GM12874 (cell line): ENCODE results near the gene BRD1.

ENCODE experiments used
- TF ChIP-seq, protein P1 (sequence below): IDR thresholded peaks from 2 replicates; pipeline ENCODE4 v1.5.1; 2011; ENCODE audit warnings: low read depth, mild to moderate bottlenecking, control low read depth, low read length, moderate library complexity; ENCODE audit not compliant: insufficient read depth

BRD1 gene

DNA sequence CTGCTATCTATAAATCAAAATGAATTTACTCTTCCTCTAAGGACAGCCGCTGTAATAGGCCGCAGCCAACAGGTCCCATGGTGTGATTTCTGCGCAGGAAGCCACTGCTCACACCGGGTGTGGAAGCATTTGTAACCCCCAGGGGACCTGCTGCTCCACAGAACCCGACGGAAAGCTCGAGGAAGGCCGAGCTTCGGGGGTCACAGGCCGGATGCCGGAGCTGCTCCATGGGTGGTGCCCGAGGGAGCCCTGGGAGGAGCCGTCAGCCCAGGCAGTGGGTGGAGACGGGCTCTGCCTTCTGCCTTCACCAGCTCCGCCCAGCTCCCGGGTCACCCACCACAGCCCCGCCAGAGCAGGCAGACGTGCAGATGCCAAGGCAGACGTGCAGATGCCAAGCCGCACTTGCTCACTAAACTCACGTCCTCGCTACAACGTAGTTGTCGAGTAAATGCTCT, 63.5 kb downstream of the BRD1 start:
- TF ChIP-seq, protein P1, sequence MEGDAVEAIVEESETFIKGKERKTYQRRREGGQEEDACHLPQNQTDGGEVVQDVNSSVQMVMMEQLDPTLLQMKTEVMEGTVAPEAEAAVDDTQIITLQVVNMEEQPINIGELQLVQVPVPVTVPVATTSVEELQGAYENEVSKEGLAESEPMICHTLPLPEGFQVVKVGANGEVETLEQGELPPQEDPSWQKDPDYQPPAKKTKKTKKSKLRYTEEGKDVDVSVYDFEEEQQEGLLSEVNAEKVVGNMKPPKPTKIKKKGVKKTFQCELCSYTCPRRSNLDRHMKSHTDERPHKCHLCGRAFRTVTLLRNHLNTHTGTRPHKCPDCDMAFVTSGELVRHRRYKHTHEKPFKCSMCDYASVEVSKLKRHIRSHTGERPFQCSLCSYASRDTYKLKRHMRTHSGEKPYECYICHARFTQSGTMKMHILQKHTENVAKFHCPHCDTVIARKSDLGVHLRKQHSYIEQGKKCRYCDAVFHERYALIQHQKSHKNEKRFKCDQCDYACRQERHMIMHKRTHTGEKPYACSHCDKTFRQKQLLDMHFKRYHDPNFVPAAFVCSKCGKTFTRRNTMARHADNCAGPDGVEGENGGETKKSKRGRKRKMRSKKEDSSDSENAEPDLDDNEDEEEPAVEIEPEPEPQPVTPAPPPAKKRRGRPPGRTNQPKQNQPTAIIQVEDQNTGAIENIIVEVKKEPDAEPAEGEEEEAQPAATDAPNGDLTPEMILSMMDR: no peak

DNA sequence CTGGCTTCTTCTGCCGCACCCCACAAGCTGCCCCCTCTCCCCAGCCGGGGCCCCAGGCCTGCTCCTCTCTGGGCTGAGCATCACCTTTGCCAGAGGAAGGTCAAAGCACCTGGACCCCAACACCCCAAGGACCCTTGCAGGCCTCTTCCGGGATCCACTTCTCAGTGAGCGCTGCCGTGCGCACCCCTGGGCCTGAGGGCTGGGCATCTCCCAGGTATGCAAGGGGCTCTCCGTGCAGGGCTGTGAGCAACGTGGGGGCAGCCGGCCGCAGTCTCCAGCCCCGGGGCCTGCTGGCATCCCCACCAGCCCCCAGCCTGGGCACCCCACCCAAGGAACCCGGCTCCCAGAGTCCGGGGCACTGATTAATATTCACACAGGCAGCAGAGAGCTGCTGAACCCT, 64.0 kb downstream of the BRD1 start:
- TF ChIP-seq, protein P1: no peak

DNA sequence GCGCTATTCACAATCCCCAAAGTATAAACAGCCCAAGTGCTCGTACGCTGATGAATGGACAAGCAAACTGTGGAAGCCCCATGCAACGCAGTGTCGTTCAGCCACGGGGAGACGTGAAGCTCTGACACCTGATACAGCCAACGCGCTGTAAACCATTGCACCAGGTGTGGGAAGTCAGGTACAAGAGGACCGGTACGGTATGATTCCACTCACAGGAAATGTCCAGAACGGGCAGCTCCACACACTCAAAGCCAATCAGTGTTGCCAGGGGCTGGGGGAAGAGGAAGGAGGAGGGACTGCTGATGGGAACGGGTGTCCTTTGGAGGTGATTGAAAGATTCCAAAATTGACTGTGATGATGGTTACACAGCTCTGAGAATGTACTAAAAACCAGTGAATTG, 64.5 kb downstream of the BRD1 start:
- TF ChIP-seq, protein P1: no peak

DNA sequence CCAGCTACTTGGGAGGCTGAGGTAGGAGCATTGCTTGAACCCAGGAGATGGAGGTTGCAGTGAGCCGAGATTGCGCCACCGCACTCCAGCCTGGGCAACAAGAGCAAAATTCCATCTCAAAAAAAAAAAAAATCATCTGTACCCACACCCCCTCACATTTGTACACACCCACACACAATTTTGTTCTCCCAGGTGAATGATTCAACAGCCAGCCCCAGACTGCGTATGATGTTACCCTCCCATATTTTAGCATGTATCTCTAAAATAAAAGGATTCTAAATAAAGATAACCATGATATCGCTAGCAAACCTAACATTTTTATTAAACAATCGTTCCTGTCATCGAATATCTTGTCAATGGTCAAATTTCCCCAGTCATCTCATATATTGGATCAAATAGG, 65.8 kb downstream of the BRD1 start:
- TF ChIP-seq, protein P1: no peak

DNA sequence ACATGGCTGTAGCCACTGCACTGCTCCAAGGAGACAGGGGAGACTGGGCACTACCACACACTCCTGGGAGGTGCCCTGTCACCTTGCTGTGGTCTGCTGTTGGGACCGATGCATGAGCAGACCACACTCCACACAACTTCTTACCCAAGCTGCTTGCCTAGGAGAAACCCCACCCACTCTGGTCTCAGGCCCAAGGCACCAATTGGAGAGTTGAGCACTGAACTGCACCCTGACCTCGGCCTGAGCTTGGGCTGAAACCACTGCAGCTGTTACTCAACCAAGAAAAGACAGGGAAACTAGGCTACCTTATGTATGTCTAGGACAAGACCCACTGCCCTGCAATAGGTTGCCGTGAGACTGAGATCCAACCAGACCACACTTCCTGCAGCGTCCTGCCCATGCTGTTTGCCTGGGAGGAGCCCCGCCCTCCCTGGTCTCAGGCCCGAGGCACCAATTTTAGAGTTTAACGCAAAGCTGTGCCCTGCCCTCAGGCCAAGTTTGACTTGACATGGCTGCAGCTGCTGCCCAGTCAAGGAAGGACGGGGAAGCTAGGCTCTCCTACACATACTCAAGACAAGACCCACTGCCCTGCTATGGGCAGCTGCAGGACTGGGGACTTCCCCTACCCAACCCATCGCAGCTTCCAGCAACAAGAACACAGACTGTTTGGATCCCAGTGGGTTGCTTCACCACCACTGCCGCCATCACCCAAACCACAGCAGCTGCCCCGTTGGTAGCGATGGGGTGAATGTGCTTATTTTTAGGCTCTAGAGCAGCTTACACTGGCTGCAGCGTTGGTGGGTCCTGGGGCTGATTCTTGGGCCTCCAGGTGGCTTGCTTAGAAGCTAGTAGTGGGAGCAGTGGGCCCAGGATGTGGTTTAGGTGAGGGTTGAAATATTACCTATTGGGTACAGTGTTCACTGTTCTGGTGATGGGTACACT, 66.8 kb downstream of the BRD1 start:
- TF ChIP-seq, protein P1: no peak

DNA sequence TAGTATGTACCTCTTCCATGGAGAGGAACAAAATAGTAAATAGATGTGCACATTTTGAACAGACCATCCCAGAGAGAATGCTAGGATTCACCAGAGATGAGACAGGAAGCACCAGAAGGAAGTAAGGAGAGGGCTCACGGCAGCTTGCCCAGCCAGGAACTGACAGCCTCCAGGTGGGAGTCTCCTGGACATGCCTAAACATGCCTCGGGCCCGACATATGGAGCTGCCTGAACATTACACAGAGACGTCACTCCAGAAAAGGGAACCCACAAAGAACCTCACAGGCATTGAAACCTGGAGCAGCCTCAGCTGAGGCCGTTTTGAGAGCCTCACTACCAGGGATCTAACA, 67.4 kb downstream of the BRD1 start:
- TF ChIP-seq, protein P1: no peak

DNA sequence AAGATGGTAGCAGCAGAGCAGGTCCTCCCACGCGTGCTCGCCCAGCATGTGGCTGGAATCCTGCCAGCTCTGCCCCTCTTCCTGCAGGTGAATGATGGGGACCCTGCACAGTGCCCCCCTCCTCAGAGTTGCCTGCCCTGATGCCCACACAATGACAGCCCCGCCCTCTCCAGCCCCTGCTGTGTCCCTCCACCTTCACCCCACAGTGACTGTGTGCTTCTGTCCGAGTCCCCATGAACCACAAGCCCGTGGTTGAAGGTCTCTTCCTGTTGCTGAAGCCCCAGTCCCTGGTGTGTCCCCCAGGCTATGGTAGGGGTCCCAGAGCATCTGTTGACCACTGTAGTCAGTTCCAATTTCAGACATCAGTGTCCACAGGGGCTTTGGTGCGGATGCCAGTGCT, 71.0 kb downstream of the BRD1 start:
- TF ChIP-seq, protein P1: no peak
